A549 (cell line): ENCODE data around the gene TASOR2.

Experiments used
- CBX8 ChIP-seq: fragments of 200-600 bp; sonication (generic); IDR thresholded peaks from 2 replicates; pipeline ENCODE4 v1.6.1; 2016
- CEBPB ChIP-seq, 2 experiments: fragments of >200 bp in 1 of 2; sonication (Bioruptor Twin) in 1 of 2; formaldehyde crosslinking in 1 of 2; IDR thresholded peaks; 2 replicates each; pipeline ENCODE4 v1.6.1; 2012 to 2016
- CHD2 ChIP-seq: fragments of 150-350 bp; IDR thresholded peaks from 2 replicates; pipeline ENCODE4 v1.6.1; 2014; ENCODE audit warnings: low read length; ENCODE audit not compliant: partially characterized antibody
- MAX ChIP-seq: IDR thresholded peaks from 2 replicates; pipeline ENCODE4 v1.6.1; 2012
- MAZ ChIP-seq: fragments of 150-350 bp; IDR thresholded peaks from 2 replicates; pipeline ENCODE4 v1.6.1; 2014; ENCODE audit warnings: antibody characterized with exemption, low read depth, low read length, borderline replicate concordance
- POLR2A ChIP-seq: IDR thresholded peaks from 2 replicates; pipeline ENCODE4 v1.6.1; 2012; ENCODE audit warnings: mild to moderate bottlenecking, low read length
- RAD21 ChIP-seq, 2 experiments: fragments of >200 bp in 1 of 2; sonication (Bioruptor Twin) in 1 of 2; formaldehyde crosslinking in 1 of 2; IDR thresholded peaks in 1 of 2; conservative IDR thresholded peaks in 1 of 2; 2 replicates in 1 of 2; 3 replicates in 1 of 2; pipeline ENCODE4 v1.6.1; 2012 to 2018; ENCODE audit warnings: inconsistent platforms in 1 of 2
- USF2 ChIP-seq: fragments of 450-650 bp; IDR thresholded peaks from 2 replicates; pipeline ENCODE4 v1.6.1; 2014; ENCODE audit warnings: antibody characterized with exemption
- ZC3H11A ChIP-seq: fragments of 450-650 bp; IDR thresholded peaks from 2 replicates; pipeline ENCODE4 v1.6.1; 2014; ENCODE audit warnings: antibody characterized with exemption, mild to moderate bottlenecking

GRCh38 chr10:5656737-5657579, 27.7 kb upstream of the TASOR2 start:
- TF ChIP-seq RAD21 (conservative IDR thresholded peaks at IDR 0.05 in 1 of 2, IDR thresholded peaks at IDR 0.05 in 1 of 2) (no peak), USF2 (no peak), ZC3H11A (no peak), MAZ (no peak), CEBPB (IDR thresholded peaks at IDR 0.05) (no peak), CBX8 (no peak), CHD2 (no peak), POLR2A (no peak), MAX (no peak)
